ENCODE measurements around the gene PGAP6.
"Not testable (repeated sequence)": the region's sequence is repeated elsewhere in the genome, so short reads cannot be mapped to it uniquely, and the experiment has no call there.

The PGAP6 gene

GRCh38 chr16:400061-400591, 18.3 kb upstream of the PGAP6 start:
- no peak for DNase-seq

GRCh38 chr16:399340-400019, 17.7 kb upstream of the PGAP6 start:
- DNase-seq: no peak

- DNase-seq: no peak
Observed at GRCh38 chr16:398561-399339, 17.0 kb upstream of the PGAP6 start.

GRCh38 chr16:397736-398332, 16.1 kb upstream of the PGAP6 start:
- DNase-seq: peak; percentile 49

GRCh38 chr16:397135-397661, 15.4 kb upstream of the PGAP6 start, which contains the start of gene NME4:
TSS of gene NME4 (plus strand) at chr16:397199. CDS start at chr16:397223, 24 bp downstream.
- peak; percentile 48 for DNase-seq

GRCh38 chr16:396605-397004, 14.8 kb upstream of the PGAP6 start:
- no peak for DNase-seq

GRCh38 chr16:396199-396598, 14.4 kb upstream of the PGAP6 start:
- DNase-seq: no peak

GRCh38 chr16:392450-393030, 10.8 kb upstream of the PGAP6 start:
- DNase-seq: no peak

GRCh38 chr16:391885-392335, 10.1 kb upstream of the PGAP6 start:
- peak; percentile 85 for DNase-seq

- no peak for DNase-seq
Observed at GRCh38 chr16:389352-389751, 7.6 kb upstream of the PGAP6 start.

- not testable (repeated sequence) for DNase-seq
Observed at GRCh38 chr16:387761-388666, 6.2 kb upstream of the PGAP6 start.

GRCh38 chr16:386641-387156, 4.9 kb upstream of the PGAP6 start:
- DNase-seq: no peak

GRCh38 chr16:383326-384051, 1.7 kb upstream of the PGAP6 start:
- peak; percentile 55 for DNase-seq

- DNase-seq: no peak
Observed at GRCh38 chr16:381012-381788, 578 bp downstream of the PGAP6 start.

- no peak for DNase-seq
Observed at GRCh38 chr16:380762-381011, 1.1 kb downstream of the PGAP6 start.

GRCh38 chr16:379961-380761, 1.6 kb downstream of the PGAP6 start:
- no peak for DNase-seq

- no peak for DNase-seq
Observed at GRCh38 chr16:379183-379960, 2.4 kb downstream of the PGAP6 start.

GRCh38 chr16:378821-379182, 3.0 kb downstream of the PGAP6 start:
- no peak for DNase-seq

All from activated T-cell treated with anti-CD3 and anti-CD28 coated beads, Interleukin-2, amount 50 U/mL, for 1 hour (primary cell).